MV-4-11 (cell line): Measurements from ENCODE around the gene GHRL.
"Not testable (repeated sequence)": the region's sequence is repeated elsewhere in the genome, so short reads cannot be mapped to it uniquely, and the experiment has no call there.

ENCODE experiments used
- DNase-seq: peaks from one replicate; lab custom pipeline; 2025; lab: John Stamatoyannopoulos, UW

Gene GHRL

DNA sequence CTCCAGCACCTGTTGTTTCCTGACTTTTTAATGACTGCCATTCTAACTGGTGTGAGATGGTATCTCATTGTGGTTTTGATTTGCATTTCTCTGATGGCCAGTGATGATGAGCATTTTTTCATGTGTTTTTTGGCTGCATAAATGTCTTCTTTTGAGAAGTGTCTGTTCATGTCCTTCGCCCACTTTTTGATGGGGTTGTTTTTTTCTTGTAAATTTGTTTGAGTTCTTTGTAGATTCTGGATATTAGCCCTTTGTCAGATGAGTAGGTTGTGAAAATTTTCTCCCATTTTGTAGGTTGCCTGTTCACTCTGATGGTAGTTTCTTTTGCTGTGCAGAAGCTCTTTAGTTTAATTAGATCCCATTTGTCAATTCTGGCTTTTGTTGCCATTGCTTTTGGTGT is 5.3 kb upstream of the GHRL start:
- DNase-seq: not testable (repeated sequence)

DNA sequence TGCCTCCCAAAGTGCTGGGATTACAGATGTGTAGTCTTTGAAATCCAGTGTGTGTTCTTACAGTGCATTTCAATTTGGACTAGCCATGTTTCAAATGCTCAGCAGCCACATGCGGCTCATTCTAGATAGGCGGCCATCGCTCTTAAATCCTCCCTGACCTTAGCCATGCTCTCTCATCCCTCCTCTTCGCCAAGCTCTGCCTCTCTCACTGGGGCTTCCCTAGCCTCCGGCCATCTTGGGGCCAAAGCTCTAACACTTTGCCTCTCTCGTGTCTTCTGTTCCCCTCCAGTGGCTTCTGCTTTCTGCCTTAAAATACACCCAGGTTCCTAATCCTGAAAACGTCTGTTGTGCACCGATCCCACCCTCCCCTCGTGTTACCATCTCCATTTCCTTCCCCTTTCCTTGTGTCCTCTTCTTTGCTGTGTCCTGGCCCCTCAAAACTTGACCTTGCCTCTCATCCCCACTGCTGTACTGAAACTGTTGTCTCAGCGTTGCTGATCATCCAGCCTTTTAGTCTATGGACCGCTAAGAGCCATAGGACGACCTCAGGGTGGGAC is 1.4 kb upstream of the GHRL start:
- DNase-seq: peak; percentile 62

DNA sequence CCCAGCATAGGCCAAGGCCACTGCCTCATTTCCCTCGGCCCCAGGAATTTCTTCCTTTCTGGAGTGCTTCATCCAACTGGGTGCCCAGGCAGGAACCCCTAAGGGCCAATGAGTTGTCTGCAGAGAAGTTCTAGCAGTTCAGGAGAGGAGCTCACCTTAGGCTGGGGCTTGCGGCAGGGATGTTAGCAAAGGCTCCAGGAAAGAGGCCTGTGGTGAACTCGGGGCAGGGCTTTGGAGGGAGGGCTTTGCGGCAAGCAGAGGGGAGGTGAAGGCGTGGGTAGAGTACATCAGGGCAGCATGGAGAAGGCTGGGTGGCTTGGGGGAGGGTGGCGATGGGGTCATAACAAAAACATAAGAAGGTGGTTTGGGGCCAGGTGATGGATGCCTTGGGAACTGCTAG is 1.1 kb downstream of the GHRL start:
- no peak for DNase-seq

DNA sequence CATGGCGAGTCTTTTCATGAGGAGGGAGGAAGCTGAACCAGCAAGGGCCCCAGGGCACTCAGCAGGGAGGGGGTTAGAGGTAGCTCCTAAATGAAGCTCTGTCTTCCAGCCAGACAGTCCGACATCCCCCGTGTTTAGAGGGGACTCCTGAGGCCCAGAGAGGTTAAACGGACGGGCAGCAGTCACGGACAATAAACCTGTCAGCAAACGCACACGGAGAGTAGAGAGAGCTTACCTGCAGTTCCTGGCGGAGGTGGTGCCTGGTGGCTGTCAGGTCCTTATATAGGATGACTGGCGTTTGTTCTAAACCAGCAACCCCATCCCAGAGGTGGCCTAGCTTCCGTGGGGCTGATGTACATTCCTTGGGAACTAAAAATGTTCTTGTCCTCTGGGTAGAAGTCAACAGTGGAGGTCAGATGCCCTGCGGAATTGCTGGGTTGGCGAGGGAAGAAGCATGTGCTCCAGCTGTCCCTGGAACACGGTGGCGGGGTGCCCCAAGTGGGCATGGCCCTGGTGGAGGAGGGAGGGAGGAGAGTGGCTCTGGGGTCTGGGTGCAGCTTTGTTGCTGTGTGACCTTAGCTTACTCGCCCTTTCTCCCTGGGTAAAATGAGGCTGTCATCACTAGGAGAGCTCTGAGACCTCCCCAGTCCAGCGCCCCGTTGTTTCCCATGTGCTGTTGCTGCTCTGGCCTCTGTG is 2.1 kb downstream of the GHRL start:
- no peak for DNase-seq

DNA sequence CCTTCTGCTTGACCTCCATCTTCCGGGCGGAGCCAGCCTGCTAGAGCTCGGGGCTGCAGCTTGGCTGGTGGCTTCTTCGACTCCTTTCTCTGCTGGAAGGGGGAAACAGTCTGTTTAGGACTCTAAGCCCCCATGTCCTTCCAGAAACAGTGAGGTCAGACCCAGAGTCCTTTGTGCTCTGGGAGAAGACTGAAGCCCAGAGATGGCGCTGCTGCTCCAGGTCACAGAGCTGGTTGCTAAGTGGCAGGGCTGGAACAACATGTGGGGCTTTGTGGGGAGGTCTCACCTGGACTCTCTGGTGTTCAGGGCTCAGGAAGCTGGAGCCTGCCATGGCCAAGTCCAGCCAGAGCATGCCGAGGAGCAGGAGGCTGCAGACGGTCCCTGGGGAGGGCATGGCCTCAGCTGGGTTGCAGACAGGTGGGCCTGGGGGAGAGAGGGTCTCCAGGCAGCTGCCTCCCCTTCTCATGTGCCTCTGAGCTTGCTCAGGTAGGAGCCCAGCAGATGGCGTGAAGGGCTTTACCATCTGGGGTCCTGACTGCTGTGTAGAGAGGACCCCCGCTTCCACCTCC is 2.9 kb downstream of the GHRL start:
- DNase-seq: no peak

DNA sequence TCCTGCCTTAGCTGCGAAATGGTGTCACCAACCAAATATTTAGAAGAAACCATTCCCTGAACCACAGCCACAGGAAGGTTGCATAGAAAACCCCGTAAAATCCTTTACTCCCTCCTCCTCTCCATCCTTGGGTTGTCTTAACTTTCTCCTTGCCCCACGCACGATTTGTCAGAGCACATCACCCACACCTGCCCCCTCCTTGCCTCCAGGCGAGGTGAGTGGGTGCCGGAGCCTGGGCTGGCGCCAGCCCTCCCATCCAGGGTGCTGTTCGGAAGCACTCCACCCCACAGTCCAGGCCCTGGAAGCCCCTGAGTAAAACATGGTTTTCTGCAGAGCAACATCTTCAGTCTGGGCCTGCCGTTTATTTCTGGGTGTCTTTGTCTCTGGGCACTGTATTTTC is 3.7 kb downstream of the GHRL start:
- DNase-seq: no peak

DNA sequence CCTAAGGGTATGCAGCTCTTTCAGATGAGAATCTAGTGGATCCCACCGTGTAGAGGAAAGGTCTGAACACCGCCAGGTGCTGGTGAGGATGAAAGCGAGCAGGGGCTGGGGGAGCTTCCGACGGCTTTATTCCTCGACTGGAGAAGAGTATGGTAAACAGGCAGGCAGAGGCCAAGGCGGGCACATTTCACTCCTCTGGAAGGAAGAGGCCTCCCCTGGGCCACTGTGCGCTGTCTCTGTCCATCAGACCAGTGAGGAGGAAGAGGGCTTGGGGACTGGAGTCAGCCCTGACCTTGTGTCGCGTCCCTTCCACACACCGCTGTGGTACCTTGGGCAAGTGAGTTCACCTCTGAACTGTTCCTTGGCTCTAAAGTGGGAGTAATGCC is 4.2 kb downstream of the GHRL start:
- DNase-seq: no peak

DNA sequence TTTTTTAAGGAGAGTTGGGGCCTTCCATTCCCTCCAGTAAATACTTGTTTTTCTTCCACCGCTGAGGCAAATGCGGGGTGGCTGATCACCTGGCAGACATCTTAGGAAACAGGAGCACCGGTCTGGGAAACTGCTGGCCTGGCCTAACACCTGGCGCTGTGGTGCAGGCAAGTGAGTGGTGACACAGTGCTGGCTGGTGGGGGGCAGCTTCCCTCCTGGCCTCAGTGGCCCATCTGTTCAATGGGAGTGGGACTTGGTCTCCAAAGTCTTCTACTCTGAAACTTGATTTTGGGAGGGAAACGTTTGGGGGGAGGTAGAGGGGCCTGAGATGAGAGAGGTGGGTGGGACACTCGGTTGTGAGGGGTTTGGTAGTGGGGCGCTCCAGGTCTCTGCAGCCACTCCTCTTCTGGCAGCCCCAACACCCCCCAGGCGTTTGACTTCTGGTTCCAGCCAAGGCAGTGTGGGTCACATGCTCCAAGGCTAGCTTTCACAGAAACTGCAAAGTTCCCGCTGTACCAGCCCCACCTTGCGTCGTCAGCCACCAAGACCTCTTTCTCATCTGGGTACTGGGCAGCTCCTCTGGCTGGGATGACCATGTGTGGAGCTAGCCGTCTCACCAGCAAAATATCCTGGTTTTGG is 4.7 kb downstream of the GHRL start:
- DNase-seq: no peak

DNA sequence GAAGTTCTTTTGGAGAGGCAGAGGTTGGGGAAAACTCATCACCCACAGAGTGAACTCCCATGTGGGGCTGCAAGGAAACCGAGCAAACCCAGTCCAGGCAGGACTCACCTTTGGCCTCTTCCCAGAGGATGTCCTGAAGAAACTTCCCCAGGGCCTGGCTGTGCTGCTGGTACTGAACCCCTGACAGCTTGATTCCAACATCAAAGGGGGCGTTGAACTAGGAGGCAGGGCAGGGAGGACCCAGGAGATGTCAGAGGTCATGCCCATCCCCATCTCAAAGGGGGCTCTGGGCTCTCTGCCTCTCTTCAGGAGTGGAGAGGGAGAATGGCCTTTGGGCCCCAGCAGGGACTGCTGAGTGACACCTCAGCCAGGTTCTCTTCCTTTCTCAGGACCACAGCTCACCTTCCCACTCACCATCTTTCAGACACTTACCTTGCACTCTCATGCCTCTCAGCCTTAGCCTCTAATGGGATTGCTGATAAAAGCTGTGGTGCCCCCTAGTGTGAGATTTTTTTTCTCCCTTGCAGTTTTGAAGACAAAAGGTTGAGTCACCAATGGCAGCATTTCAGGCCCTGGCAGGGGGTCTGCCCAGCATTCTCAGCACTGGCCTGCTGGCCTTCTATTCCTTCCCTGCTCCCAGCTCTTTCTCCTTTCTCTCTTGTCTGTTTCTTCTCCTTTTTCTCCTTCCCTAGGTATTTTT is 6.0 kb downstream of the GHRL start:
- no peak for DNase-seq

DNA sequence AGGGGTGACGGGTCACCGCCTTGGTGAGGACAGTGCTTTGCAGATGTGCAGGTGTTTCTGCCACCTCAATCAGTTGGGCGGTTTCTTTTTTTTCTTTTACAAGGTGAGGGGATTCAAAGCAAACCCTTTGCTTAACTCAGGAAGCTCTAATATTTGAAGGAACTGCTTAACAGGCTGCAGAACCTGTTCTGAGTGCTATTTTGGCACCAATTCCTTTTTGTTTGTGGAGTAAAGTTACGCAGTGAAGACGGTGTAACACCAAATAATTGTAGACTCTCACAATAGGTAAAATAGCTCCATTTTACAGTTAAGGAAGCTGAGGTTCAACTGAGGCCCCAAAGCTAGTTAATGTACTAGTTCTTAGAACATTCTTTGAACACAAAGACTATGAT is 6.6 kb downstream of the GHRL start:
- DNase-seq: no peak

DNA sequence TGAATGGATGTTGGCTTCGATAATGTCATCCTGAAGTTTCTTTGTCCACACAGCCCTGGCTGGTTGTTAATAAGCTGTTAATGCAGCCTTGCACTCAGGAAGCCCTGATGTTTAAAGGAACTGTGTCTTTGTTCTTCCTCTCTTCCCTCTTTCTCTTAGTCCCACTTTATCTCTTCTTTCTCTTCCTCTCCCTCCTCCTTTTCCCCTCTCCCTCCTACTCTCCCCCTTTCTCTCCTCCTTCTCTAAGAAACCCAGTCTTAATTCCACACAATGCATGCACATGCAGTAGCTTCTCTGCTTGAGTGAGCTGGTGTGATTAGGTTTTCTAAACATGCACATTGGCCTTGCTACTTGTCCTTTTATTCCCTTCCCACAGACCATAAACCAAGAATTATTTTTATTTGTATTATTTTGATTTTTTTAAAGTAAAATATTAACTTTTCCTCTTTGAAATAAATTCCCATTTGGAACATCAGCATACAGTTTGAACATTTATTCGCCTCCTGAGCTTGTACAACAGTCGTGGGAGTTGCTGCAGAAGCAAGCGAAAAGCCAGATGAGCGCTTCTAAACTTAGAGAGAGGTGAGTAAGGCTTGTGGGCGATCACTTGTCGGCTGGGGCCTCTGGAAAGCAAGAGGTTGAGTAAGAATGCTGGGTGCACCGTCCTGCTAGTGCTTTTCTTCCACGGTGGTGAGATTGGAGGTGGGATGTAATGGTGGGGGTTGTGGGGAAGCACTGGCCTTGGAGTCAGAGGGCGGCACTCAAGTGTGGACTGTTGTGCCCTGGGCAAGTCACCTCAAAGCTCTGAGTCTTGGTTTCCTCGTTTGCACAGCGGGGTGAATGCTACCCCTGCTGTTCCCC is 7.2 kb downstream of the GHRL start:
- DNase-seq: no peak

DNA sequence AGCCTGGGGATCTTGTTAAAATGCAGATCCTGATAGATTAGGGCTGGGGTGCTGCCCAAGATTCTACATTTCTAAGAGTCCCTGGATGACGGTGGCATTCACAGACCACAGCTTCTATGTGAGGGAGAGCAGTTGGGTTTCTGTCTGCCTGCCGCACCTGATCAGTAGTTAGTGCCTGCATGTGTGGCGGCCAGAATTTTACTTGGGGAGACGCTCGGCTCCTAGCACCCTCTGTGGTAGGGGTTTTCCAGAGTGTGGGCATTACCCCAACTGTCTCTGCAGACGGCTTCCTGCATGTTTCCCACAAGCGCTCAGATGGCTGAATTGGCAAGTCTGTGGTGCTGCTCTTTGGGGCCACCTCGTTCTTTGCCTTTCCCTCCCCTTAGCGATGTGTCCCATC is 8.3 kb downstream of the GHRL start:
- no peak for DNase-seq

DNA sequence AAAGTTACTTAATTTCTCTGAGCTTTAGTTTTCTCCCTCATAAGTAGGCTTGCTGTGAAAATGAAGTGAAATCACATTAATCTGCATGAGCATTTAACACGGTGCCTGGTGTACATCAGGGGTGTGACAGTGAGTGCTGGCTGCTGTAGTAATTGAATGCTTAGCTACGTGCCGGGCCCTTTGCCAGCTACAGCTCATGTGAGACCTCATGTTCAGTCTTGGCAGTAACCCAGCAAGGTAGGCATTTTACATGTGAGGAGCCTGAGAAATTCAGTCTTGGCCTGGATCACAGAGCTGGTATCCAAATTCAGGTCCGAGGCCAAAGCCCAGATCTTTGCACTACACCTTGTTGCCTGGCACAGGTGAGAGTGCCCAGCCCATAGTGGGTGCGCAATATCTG is 9.1 kb downstream of the GHRL start:
- DNase-seq: no peak

DNA sequence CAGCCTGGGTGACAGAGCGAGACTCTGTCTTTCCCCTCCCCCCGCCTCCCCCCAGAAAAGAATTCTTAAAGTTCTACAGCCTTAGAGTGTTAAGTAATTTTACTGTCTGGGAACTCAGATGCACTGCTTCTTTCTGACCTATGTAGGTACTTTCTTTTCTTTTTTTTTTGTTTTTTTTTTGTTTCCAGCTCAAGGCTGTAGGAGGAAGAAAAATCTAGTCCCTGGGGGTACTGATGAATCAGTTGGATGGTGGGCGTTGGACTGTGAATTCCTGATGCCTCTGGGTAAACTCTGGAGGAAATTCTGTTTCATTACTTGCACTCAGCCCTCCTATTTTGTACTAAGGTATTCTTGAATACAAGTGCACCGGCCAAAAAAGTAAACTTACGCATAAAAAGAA is 10.8 kb downstream of the GHRL start:
- DNase-seq: no peak

DNA sequence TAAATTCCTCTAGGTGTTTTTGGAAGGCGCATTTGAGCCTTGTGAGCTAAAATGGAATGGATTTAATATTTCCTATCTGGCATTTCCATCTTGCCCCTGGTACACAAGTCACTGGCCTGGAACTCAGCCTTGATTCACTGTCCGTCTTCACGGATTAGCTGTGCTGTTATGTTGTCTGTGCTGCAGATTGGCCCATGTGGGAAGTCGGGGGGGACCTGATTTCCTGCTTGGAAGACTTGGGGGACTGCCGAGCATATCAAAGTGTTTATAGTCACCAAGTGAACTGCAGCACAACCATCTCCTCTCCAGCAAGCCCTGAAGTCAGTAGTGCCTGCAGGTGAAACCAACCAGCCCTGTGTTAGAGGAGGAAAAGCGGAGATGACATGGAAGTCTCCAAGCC is 12.2 kb downstream of the GHRL start:
- DNase-seq: no peak

DNA sequence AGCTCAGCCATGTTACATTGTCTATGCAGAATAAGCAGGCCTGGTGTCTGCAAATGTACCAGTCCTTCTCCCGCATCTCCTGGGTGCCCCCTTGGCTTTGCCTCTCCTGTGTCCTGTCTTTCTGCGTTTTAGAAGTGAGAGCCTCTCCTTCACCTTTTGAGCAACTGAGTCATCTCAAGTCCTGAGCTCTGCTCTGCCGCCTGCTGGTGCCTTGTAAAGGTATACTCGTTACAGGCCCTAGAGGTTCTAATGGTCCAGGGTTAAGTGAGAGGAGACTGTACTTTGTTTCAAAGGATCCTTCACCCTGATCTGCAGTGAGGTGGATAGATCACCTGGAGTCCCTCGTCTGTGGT is 12.6 kb downstream of the GHRL start:
- DNase-seq: no peak

DNA sequence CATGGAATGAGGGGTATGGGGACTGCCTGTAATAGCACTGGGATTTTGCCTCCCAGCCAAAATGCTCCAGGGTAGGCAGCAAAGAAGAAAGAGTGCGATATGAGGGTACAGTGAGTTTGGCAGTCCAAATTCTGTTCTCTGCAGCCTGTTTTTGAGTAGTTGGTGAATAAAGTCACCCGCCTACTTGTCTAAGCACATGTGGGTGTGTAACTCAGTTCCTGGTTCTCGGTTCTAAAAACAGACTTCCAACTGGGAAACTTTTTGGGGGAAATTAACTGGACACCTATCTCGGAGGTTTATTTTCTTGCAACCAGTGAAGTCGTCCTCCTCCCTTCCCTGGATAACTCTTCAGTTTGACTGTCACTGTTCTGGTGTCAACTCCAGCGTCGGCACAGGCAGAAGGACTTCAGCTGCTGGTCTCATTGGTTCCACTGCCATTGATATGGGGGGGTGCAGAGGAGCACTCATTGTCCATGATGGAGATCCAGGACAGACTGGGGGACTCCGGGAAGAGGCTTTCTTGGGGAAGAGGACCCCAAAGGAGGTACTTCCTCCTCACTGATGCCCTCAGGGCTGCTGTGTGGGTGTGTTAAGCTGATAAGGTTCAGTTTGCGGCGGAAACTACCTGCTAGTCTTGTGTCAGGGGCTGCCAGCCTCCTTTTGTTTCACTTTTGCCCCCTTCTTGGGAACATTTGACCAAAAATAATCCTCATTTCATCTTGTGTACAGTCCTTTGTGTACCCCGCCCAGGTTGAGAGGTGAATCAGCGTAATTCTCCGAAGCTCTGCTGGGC is 13.2 kb downstream of the GHRL start:
- DNase-seq: no peak

DNA sequence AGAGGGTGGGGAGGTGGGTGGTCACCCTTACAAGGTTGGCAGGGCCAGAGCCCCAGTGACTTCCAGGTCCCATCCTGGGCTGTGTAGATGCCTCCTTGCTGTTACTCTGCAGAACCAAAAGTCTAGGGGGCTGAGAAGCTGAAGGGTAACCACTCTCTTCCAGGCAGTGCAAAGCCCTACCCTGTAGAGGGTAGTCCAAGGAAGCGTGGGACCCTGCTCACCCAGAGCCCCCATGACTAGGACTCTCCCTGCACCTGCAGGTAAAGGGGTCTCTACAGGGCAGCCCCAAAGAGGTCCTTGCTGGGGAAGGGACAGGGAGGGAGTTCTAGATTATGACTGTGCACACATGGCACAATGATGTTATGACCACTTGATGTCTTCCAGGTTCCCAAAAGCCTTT is 14.2 kb downstream of the GHRL start:
- DNase-seq: no peak

DNA sequence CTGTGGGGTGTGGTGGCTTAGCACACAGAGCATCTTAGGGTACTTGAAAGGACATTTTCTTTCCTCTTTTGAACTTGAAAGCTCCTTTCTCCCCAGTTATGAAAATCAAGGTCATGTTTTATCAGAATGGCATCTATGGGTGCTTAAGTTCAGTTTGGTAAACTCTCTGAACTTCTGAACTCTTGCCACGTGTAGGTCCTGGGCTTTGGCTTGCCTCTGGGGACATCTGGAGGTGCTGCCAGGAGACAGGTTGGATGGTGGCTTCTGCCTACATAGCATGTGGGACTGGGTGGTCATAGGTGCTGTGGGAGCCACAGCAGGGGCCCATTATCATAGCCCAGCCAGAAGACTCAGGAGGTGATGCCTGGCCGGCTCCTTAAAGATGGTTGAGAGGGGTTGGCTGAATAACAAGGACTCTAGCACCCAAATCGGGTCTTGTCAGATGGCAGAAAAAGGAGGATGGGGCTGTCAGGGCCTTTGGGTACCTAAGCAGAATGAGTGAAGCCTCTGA is 15.6 kb downstream of the GHRL start:
- no peak for DNase-seq

DNA sequence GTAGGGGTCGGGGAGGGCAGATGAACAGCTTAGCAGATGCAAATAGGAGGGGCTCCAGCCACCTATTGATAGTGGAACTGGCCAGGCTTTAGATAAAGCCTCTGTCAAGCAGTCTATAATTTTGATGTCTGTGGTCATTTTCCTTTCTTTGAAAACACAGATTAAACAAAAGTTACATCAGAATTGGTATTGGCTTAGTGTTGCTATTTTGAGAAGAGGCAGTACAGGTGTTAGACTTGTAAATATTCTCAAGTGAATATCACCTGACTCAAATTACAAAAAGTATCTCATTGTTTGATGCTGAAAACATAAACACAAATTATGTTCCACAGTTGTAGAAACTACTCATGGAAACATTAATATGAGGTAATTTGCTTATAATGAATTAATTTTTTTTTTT is 18.1 kb downstream of the GHRL start:
- no peak for DNase-seq

DNA sequence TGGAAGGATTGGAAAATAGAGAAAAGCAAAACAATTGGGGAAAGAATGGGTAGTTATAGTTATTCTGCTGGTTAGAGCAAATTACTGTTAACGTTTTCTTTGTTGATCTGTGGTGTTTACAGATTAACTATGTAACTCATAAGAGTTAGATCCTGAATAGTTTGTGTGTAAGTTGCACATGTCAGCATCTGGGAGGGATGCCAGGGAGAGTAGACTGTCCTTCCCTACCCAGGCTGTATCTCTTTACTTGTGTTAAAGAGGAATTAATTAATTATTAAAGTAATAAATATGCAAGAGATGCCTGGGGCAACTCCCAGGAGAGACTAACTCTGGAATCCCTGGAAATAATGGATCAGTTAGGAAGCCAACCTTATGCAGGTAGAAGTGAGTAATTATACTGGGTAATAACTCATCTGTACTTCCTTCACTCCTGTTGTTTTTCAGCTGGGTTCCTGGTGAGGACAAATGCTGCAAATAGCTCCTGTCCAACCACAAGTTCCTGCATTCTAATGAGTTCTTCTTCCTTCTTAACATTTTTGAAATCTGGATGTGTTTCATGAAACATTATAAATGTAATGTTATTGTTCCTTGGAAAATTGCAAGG is 18.9 kb downstream of the GHRL start:
- peak; percentile 24 for DNase-seq
